Vagina (tissue), 2 donors: ENCODE results near the gene MPP2.

Source experiments
- POLR2AphosphoS5 ChIP-seq, 2 donors: sonication (generic); formaldehyde crosslinking; IDR thresholded peaks; one replicate each; pipeline ENCODE4 v1.9.0; 2017; ENCODE audit warnings: antibody characterized with exemption in 2 of 2, mild to moderate bottlenecking in 2 of 2, low read depth in 1 of 2; ENCODE audit not compliant: insufficient read depth in 1 of 2
- TF ChIP-seq, protein P1 (sequence below), 3 experiments: fragments of 450-650 bp in 2 of 3; fragments of 200-600 bp in 1 of 3; sonication (generic) in 1 of 3; IDR thresholded peaks; one replicate each; pipeline ENCODE4 v1.5.1; 2017 to 2019; ENCODE audit warnings: antibody characterized with exemption in 3 of 3, mild to moderate bottlenecking in 2 of 3, moderate library complexity in 2 of 3

DNA sequence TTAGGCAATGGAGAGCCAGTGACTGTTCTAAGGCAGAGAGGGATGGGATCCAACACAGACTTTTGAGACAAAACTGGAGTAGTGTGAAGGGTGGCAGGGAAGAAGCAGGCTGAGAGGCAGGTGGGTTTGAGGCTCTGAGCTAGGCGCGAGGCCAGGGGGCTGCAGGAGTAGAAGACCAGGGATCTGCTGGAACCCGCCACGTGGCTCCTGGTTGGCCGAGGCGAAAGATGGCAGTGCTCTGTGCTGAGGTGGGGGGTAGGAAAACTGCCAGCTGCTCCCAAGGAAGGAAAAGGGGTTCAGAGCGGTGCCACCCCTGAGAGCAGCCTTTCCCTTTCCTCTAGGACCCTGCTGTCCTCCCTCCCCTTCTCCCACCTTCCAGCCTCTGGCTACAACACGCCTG lies 54.8 kb downstream of the MPP2 start:
- TF ChIP-seq, protein P1, sequence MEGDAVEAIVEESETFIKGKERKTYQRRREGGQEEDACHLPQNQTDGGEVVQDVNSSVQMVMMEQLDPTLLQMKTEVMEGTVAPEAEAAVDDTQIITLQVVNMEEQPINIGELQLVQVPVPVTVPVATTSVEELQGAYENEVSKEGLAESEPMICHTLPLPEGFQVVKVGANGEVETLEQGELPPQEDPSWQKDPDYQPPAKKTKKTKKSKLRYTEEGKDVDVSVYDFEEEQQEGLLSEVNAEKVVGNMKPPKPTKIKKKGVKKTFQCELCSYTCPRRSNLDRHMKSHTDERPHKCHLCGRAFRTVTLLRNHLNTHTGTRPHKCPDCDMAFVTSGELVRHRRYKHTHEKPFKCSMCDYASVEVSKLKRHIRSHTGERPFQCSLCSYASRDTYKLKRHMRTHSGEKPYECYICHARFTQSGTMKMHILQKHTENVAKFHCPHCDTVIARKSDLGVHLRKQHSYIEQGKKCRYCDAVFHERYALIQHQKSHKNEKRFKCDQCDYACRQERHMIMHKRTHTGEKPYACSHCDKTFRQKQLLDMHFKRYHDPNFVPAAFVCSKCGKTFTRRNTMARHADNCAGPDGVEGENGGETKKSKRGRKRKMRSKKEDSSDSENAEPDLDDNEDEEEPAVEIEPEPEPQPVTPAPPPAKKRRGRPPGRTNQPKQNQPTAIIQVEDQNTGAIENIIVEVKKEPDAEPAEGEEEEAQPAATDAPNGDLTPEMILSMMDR (IDR thresholded peaks at IDR 0.05) = no peak
- no peak for TF ChIP-seq POLR2AphosphoS5 (IDR thresholded peaks at IDR 0.05; ENCODE audit: insufficient read depth in 1 of 2, low read depth in 1 of 2)
